GM23338 (cell line): Measurements from ENCODE around the gene C5orf58.

ENCODE experiments used
- CREB1 ChIP-seq: fragments of 250-450 bp; sonication (Bioruptor Pico); IDR thresholded peaks from 2 replicates; pipeline ENCODE4 v1.5.0; 2020; ENCODE audit warnings: low read depth, mild to moderate bottlenecking, moderate library complexity
- CTCF ChIP-seq, 2 experiments: fragments of 200-600 bp in 1 of 2; sonication (generic) in 1 of 2; conservative IDR thresholded peaks; 2 replicates each; pipeline versions ENCODE4 v1.5.1 to v1.6.1; 2016 to 2017; ENCODE audit warnings: antibody characterized with exemption in 2 of 2, low read depth in 2 of 2, mild to moderate bottlenecking in 2 of 2, moderate library complexity in 1 of 2
- ETS1 ChIP-seq: IDR thresholded peaks from 2 replicates; pipeline ENCODE4 v1.6.1; 2016; ENCODE audit warnings: antibody characterized with exemption
- EZH2 ChIP-seq: fragments of 200-600 bp; sonication (generic); IDR thresholded peaks from one replicate; pipeline ENCODE4 v1.8.0; 2017; ENCODE audit warnings: antibody characterized with exemption, mild to moderate bottlenecking, low read depth; ENCODE audit not compliant: unreplicated experiment
- EZH2phosphoT487 ChIP-seq: fragments of 200-600 bp; sonication (generic); IDR thresholded peaks from one replicate; pipeline ENCODE4 v1.8.1; 2018; ENCODE audit warnings: antibody characterized with exemption; ENCODE audit not compliant: unreplicated experiment
- JUNB ChIP-seq: IDR thresholded peaks from one replicate; pipeline ENCODE4 v1.6.1; 2016; ENCODE audit warnings: antibody characterized with exemption; ENCODE audit not compliant: unreplicated experiment
- NANOG ChIP-seq: IDR thresholded peaks from 2 replicates; pipeline ENCODE4 v1.6.1; 2016; ENCODE audit warnings: antibody characterized with exemption, borderline replicate concordance
- POLR2AphosphoS5 ChIP-seq: IDR thresholded peaks from 2 replicates; pipeline ENCODE4 v1.6.1; 2016; ENCODE audit warnings: antibody characterized with exemption, low read depth
- REST ChIP-seq: IDR thresholded peaks from one replicate; pipeline ENCODE4 v1.6.1; 2018; ENCODE audit warnings: antibody characterized with exemption; ENCODE audit not compliant: unreplicated experiment
- STAT1 ChIP-seq: IDR thresholded peaks from one replicate; pipeline ENCODE4 v1.6.1; 2016; ENCODE audit warnings: antibody characterized with exemption; ENCODE audit not compliant: unreplicated experiment
- ZNF114 ChIP-seq: fragments of 250-450 bp; sonication (Bioruptor Pico); IDR thresholded peaks from 2 replicates; pipeline ENCODE4 v1.5.0; 2020; ENCODE audit warnings: mild to moderate bottlenecking, moderate library complexity
- ZNF331 ChIP-seq: fragments of 250-450 bp; sonication (Bioruptor Pico); IDR thresholded peaks from 2 replicates; pipeline ENCODE4 v1.5.0; 2020; ENCODE audit warnings: low read depth, mild to moderate bottlenecking, moderate library complexity
- ZNF462 ChIP-seq: fragments of 250-450 bp; sonication (Bioruptor Pico); IDR thresholded peaks from 2 replicates; pipeline ENCODE4 v1.5.0; 2020; ENCODE audit warnings: mild to moderate bottlenecking, moderate library complexity

GRCh38 chr5:170186156-170186555 is 46.6 kb upstream of the C5orf58 start:
- no peak for TF ChIP-seq CTCF (conservative IDR thresholded peaks at IDR 0.05; ENCODE audit: low read depth in 2 of 2)
- no peak for TF ChIP-seq ETS1
- TF ChIP-seq EZH2phosphoT487, result no peak
- TF ChIP-seq POLR2AphosphoS5, result no peak
- no peak for TF ChIP-seq CREB1 (CRISPR knock-in tag)
- TF ChIP-seq EZH2, result no peak
- TF ChIP-seq ZNF331, result no peak
- no peak for TF ChIP-seq REST
- TF ChIP-seq JUNB, result no peak
- TF ChIP-seq STAT1, result no peak
- no peak for TF ChIP-seq NANOG
- no peak for TF ChIP-seq ZNF114 (CRISPR knock-in tag)
- TF ChIP-seq ZNF462, result no peak
